Activated CD8-positive, alpha-beta memory T cell treated with anti-CD3 and anti-CD28 coated beads, Interleukin-2, amount 10 ng/mL, durations not matched to agents 7 days and 5 days (primary cell): ENCODE measurements around the gene HMMR. TPM values are rescaled to one million over a fixed set of nuclear protein-coding genes. Genes with fewer than 3 reads are reported as not detected.
"Not testable (repeated sequence)": the region's sequence is repeated elsewhere in the genome, so short reads cannot be mapped to it uniquely, and the experiment has no call there.

ENCODE experiments used
- ATAC-seq: fragments of 150-1000 bp; cut with Tn5 transposase; one replicate; pipeline ENCODE4 v1.10.0; 2021; ENCODE audit warnings: moderate library complexity
- CTCF ChIA-PET: fragments of 350-600 bp; sonication (Branson Sonifier 250); formaldehyde crosslinking; loops from one replicate; lab custom pipeline; 2021; ENCODE audit warnings: antibody characterized with exemption; lab: Charles Lee
- DNase-seq: peaks from one replicate; pipeline ENCODE4 v3.0.0-alpha.2; 2020
- H3K27ac Mint-ChIP-seq: one replicate; pipeline ENCODE4 v1.8.0; 2021; ENCODE audit warnings: mild to moderate bottlenecking, mixed read lengths
- H3K27me3 Mint-ChIP-seq: one replicate; pipeline ENCODE4 v1.8.0; 2021; ENCODE audit warnings: mixed read lengths
- H3K36me3 Mint-ChIP-seq: one replicate; pipeline ENCODE4 v1.8.0; 2021; ENCODE audit warnings: mild to moderate bottlenecking, mixed read lengths
- H3K4me1 Mint-ChIP-seq: one replicate; pipeline ENCODE4 v1.8.0; 2021; ENCODE audit warnings: mixed read lengths
- H3K4me3 Mint-ChIP-seq: one replicate; pipeline ENCODE4 v1.8.0; 2021; ENCODE audit warnings: mild to moderate bottlenecking, moderate library complexity, mixed read lengths
- H3K9me3 Mint-ChIP-seq: one replicate; pipeline ENCODE4 v1.8.0; 2022; ENCODE audit warnings: low read depth, mixed read lengths
- total RNA-seq, 2 experiments: library from RNA; stranded (reverse); gene quantifications; one replicate each; pipeline ENCODE4 v1.2.3, GENCODE V29; 2021

Gene HMMR, protein sequence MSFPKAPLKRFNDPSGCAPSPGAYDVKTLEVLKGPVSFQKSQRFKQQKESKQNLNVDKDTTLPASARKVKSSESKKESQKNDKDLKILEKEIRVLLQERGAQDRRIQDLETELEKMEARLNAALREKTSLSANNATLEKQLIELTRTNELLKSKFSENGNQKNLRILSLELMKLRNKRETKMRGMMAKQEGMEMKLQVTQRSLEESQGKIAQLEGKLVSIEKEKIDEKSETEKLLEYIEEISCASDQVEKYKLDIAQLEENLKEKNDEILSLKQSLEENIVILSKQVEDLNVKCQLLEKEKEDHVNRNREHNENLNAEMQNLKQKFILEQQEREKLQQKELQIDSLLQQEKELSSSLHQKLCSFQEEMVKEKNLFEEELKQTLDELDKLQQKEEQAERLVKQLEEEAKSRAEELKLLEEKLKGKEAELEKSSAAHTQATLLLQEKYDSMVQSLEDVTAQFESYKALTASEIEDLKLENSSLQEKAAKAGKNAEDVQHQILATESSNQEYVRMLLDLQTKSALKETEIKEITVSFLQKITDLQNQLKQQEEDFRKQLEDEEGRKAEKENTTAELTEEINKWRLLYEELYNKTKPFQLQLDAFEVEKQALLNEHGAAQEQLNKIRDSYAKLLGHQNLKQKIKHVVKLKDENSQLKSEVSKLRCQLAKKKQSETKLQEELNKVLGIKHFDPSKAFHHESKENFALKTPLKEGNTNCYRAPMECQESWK
- 10 to 100 TPM; 82.2 to 87.7 TPM for total RNA-seq

DNA sequence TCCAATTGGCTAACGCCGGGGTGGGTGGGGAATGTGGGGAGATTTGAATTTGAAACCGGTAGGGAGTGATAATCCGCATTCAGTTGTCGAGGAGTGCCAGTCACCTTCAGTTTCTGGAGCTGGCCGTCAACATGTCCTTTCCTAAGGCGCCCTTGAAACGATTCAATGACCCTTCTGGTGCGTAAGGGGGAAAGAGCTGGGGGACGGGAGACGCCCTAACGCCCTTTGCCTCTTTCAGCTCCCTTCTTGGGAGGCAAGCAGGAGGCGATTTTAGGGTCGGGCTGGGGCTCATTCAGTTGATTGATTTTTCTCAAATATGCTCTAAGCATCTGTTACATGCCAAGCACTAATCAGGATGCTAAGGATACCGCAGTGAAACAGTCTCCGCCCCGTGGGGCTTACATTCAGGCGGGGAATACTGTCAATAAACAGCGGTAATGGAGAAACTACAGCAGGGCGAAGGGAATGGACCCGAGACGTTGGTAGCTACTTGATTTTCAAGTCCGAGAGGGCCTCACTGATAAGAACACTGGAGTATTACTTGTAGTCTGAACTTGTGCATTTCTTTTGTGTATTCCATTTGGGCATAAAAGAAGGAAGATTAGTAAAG, at the start of gene HMMR:
Gene HMMR, plus strand, starts transcription at position 71 of the 610 bp plus-strand sequence. Its CDS starts 61 bp downstream, at position 132.
- Mint-ChIP-seq H3K27me3 (peaks cover 3% of the 10 kb centered on the region), H3K4me1 (peaks cover 42% of the 10 kb centered on the region), H3K36me3 (peaks cover 32% of the 10 kb centered on the region), H3K4me3 (peak within 1 kb of the TSS; percentile 98), H3K27ac (peak within 1 kb of the TSS; percentile 100), H3K9me3 (no peaks in the 10 kb centered on the region)
- ATAC-seq, result no peak
- CTCF ChIA-PET, result interaction anchor here (0.9 to 4.4 kb wide), 8 partner anchors 10 to 52 kb away, joined by 3 to 27 read pairs (median 4); partner anchors contain the start of genes CCNG1 and MAT2B
- DNase-seq, result no peak

DNA sequence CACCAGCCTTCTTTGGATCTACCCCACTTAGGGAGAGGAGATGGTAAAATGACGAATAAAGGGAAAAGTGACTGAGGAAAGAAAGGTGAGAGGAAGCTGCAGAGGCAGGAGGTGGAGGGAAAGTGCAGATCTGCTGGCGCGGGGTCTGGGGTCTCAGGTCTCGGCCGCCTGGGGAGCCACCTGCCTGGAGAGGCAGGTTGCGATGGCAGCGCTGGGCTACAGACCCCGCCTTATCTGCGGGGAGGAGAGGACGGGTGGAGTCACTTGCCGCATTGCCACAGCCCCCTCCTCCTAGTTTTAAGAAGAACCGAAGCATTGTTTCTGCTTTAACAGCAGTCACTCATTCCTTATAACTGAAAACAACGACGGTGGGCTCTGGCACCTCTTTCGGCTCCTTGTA, 44.8 kb upstream of the HMMR start:
- not testable (repeated sequence) for H3K36me3 Mint-ChIP-seq

DNA sequence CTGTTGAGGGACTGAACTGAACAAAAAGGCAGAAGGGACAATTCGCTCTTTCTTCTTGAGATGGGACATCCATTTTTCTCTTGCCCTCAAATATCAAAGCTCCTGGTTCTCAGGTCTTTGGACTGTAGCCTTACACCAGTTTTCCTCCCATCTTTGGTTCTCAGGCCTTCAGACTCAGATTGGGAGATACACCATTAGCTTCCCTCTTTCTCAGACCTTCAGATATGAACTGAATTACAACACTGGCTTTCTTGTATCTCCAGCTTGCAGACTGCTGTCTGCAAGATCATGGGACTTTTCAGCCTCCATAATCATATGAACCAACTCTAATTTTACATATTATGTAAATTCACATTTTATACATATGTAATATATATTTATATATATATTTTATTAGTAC, 35.6 kb upstream of the HMMR start:
- peaks cover 7% of the 10 kb centered on the region for H3K4me1 Mint-ChIP-seq
- H3K36me3 Mint-ChIP-seq, result no peaks in the 10 kb centered on the region
- ATAC-seq (no peak), DNase-seq (no peak)
- no peaks in the 10 kb centered on the region for H3K9me3 Mint-ChIP-seq
- CTCF ChIA-PET, result interaction anchor here (1.1 to 3.3 kb wide), 2 partner anchors 17 to 79 kb away, joined by 3 to 13 read pairs; no protein-coding TSS in a partner anchor
- H3K27ac Mint-ChIP-seq, result no peak overlapping the region
- H3K4me3 Mint-ChIP-seq, result no peak overlapping the region
- H3K27me3 Mint-ChIP-seq, result peaks cover 14% of the 10 kb centered on the region

More for the DNA sequence above, 44.8 kb upstream of the HMMR start:
- H3K4me3 Mint-ChIP-seq, DNase-seq, H3K4me1 Mint-ChIP-seq, CTCF ChIA-PET, ATAC-seq, H3K9me3 Mint-ChIP-seq, H3K27ac Mint-ChIP-seq: not testable (repeated sequence)
- H3K27me3 Mint-ChIP-seq, result peaks cover 31% of the 10 kb centered on the region

DNA sequence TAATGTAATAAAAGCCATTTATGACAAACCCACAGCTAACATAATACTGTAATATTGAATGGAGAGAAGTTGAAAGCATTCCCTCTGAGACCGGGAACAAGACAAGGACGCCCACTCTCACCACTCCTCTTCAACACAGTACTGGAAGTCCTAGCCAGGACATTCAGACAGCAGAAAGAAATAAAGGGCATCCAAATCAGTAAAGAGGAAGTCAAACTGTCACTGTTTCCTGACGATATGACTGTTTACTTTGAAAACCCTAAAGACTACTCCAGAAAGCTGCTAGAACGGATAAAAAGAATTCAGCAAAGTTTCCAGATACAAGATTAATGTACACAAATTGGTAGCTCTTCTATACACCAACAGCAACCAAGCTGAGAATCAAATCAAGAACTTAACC, 34.3 kb upstream of the HMMR start:
- CTCF ChIA-PET, H3K4me3 Mint-ChIP-seq: not testable (repeated sequence)

DNA sequence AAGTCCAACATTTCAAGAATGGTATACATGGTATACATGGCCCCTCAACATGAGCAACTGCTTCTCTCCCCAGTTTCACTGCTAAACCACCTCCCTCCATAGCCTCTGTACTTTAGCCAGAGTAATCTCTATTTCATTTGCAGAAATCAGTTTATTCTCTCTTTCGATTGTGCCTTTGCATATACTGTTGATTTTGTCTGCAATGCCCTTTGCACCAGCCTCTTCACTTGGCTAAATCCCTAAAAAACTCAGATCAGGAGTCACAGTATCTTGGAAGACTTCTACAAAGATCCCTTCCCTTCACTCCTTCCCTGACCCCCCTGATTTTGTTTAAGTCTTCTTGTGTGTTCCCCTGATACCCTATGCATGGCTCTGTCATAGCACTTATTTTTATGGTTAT, 27.9 kb upstream of the HMMR start:
- CTCF ChIA-PET, result no interaction called here
- Mint-ChIP-seq H3K9me3 (no peaks in the 10 kb centered on the region), H3K27me3 (peaks cover 20% of the 10 kb centered on the region), H3K27ac (no peak overlapping the region), H3K4me1 (peaks cover 7% of the 10 kb centered on the region), H3K36me3 (no peaks in the 10 kb centered on the region), H3K4me3 (no peak overlapping the region)
- ATAC-seq (no peak), DNase-seq (no peak)

More for the DNA sequence above, 34.3 kb upstream of the HMMR start:
- not testable (repeated sequence) for ATAC-seq, H3K4me1 Mint-ChIP-seq, H3K27ac Mint-ChIP-seq, DNase-seq, H3K36me3 Mint-ChIP-seq, H3K9me3 Mint-ChIP-seq
- H3K27me3 Mint-ChIP-seq, result peaks cover 16% of the 10 kb centered on the region

DNA sequence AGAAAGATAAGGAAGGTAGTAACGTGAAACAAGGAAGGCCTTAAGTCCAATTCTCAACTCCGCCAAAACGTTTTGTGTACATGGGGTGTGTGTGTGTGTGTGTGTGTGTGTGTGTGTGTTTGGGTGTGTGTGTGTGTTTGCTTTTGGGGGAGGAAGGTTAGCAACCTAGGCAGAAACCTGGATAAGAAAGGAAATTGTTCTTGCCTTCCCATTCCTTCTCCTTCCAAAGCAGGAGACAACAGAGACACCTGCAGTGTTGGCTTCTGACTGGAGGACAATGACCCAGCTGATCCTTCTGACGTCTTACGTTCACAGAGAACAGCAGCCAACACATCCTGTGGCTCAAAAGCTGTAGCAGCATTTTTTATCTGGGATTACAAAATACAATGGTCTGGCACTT, 27.2 kb upstream of the HMMR start:
- no peak overlapping the region for H3K27ac Mint-ChIP-seq
- peaks cover 16% of the 10 kb centered on the region for H3K27me3 Mint-ChIP-seq
- no peak overlapping the region for H3K4me3 Mint-ChIP-seq
- H3K36me3 Mint-ChIP-seq, result peaks cover 2% of the 10 kb centered on the region
- DNase-seq (no peak), ATAC-seq (no peak)
- CTCF ChIA-PET, result interaction anchor here (1.6 kb wide), 1 partner anchor 24 kb away, joined by 6 read pairs; no protein-coding TSS in a partner anchor
- H3K4me1 Mint-ChIP-seq, result peaks cover 10% of the 10 kb centered on the region
- no peaks in the 10 kb centered on the region for H3K9me3 Mint-ChIP-seq

DNA sequence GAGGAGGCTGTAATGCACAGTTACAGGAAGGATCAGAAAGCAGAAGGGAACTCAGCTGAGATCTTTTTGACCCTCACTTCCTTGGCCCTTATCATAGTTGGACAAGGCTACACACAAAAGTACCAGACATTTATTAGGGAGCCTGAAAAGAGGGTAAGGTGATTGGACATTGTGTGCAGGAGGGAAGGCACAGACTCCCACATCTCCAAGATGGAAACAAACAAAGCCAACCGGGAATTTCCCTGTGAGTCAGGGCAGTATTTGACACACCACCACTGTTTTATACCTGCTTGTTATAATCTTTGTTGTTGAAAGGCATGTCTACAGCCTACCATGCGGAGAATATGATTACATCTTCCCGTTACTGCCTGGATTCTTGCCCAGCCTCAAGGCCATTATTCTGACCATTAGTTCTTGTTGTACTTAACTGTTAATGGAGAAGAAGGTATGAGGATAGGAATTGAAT, 26.0 kb upstream of the HMMR start:
- no peaks in the 10 kb centered on the region for H3K9me3 Mint-ChIP-seq
- H3K4me3 Mint-ChIP-seq, result no peak overlapping the region
- peaks cover 11% of the 10 kb centered on the region for H3K36me3 Mint-ChIP-seq
- ATAC-seq (no peak), DNase-seq (no peak)
- peaks cover 20% of the 10 kb centered on the region for H3K4me1 Mint-ChIP-seq
- CTCF ChIA-PET, result interaction anchor here (1.6 kb wide), 1 partner anchor 25 kb away, joined by 6 read pairs; no protein-coding TSS in a partner anchor
- H3K27ac Mint-ChIP-seq, result no peak overlapping the region
- H3K27me3 Mint-ChIP-seq, result peaks cover 16% of the 10 kb centered on the region

DNA sequence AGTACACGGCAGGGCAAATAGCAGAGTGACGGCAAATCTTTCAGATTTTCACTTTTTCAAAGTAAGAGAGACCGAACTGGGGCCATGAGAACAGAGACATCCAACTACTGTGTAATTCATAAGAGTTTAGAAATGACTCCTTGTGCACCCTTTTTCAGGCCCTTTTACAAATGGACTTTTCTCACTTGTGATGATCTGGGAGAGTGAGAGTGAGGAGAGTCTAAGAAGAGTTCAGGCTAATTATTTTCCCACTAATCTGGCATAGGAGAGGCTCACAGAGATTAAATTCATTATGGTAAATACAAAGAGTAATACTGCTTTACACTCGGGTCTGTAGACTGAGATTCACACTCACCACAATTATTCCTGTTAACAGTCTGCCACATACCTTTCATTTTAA, 23.9 kb upstream of the HMMR start:
- no peak for ATAC-seq
- Mint-ChIP-seq H3K9me3 (no peaks in the 10 kb centered on the region), H3K4me3 (peak overlapping the region; percentile 92), H3K27ac (peak overlapping the region; percentile 92), H3K4me1 (peaks cover 34% of the 10 kb centered on the region), H3K27me3 (peaks cover 13% of the 10 kb centered on the region), H3K36me3 (peaks cover 27% of the 10 kb centered on the region)
- DNase-seq, result no peak
- CTCF ChIA-PET, result no interaction called here

DNA sequence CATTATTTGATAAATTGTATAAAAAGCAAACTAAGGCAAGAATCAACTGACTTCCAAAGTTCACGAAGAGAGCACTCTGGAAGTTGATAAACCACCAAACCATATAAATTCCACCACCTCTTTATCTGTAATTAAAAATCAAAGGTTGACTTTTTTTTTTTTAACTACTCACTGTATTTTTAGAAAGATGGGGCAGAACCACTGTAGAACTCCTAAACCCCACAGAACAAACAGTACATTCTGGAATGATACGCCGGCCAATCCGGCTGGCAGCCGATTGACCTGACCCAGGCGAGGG, 23.5 kb upstream of the HMMR start:
- Mint-ChIP-seq H3K4me3 (peak overlapping the region; percentile 92), H3K4me1 (peaks cover 34% of the 10 kb centered on the region), H3K36me3 (peaks cover 29% of the 10 kb centered on the region), H3K9me3 (no peaks in the 10 kb centered on the region), H3K27ac (peak overlapping the region; percentile 92), H3K27me3 (peaks cover 11% of the 10 kb centered on the region)
- no peak for DNase-seq
- no peak for ATAC-seq
- CTCF ChIA-PET, result interaction anchor here (1.1 to 1.5 kb wide), 4 partner anchors 13 to 68 kb away, joined by 3 to 19 read pairs (median 4); partner anchors contain the start of genes HMMR, MAT2B and NUDCD2

DNA sequence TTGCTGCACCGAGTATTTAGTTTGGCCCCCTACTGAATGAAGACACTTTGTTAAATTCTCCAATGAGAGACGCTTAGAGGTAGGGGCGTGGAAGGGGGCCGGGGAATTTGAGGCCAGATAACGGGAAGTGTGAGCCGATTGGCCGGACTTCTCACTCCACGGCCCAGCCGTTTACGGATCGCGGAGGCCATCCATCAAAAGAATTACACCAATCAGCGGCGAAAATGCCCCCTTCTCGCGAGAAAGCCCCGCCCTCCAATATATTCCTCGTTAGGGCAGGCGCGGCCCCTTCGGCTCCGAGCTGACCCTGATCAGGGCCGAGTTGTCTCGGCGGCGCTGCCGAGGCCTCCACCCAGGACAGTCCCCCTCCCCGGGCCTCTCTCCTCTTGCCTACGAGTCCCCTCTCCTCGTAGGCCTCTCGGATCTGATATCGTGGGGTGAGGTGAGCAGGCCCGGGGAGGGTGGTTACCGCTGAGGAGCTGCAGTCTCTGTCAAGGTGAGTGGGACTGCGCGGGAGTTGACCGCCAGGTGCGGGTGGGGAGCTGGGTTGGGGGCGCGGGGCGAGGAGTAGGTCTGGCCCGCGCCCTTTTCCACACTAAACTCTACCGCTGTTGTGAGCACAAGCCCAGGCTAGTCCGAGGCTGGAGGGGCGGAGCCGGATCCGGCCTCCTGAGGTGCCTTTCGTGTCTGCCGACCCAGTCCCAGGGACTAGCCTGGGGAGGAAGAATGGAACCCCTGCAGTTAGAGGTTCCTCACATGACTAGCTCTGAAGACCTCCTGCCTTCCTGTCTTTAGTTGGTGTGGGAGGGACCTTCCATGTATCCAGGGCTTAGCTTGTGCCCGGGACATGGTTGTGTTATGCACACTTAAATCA, 22.9 kb upstream of the HMMR start, which contains the start of gene CCNG1:
Gene CCNG1, plus strand, starts transcription at position 287 of the 874 bp plus-strand sequence. CDS start 1,662 bp downstream, outside the sequence.
- ATAC-seq, result peak; percentile 97
- Mint-ChIP-seq H3K27ac (peak within 1 kb of the TSS; percentile 92), H3K4me3 (peak within 1 kb of the TSS; percentile 92), H3K4me1 (peaks cover 37% of the 10 kb centered on the region), H3K9me3 (no peaks in the 10 kb centered on the region), H3K27me3 (peaks cover 6% of the 10 kb centered on the region), H3K36me3 (peaks cover 35% of the 10 kb centered on the region)
- DNase-seq, result peak; percentile 96
- CTCF ChIA-PET, result interaction anchor here (1.0 to 1.7 kb wide), 7 partner anchors 12 to 69 kb away, joined by 3 to 19 read pairs (median 4); partner anchors contain the start of genes HMMR, MAT2B and NUDCD2

DNA sequence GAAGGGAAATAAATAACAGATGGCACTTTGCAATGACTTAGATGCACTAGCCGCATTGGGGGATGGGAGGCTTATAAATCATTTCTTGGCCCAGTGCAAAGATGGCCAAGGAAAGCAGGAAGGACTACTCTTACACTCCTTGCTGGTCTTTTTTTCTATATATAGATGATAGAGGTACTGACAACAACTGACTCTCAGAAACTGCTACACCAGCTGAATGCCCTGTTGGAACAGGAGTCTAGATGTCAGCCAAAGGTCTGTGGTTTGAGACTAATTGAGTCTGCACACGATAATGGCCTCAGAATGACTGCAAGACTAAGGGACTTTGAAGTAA, 21.4 kb upstream of the HMMR start:
- ATAC-seq (no peak), DNase-seq (no peak)
- CTCF ChIA-PET, result interaction anchor here (0.7 to 2.0 kb wide), 5 partner anchors 16 to 66 kb away, joined by 3 to 9 read pairs (median 3); partner anchors contain the start of genes HMMR and NUDCD2

DNA sequence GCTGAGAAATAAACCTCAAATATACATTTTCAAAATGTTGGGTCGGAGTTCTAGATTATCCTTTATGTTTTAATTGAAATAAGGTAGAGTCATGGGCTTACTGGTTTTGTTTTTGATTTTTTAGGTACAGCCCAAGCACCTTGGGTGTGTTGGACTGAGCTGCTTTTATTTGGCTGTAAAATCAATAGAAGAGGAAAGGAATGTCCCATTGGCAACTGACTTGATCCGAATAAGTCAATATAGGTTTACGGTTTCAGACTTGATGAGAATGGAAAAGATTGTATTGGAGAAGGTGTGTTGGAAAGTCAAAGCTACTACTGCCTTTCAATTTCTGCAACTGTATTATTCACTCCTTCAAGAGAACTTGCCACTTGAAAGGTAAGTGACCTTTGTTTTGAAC, 19.5 kb upstream of the HMMR start:
- no peaks in the 10 kb centered on the region for H3K9me3 Mint-ChIP-seq
- H3K4me3 Mint-ChIP-seq, result no peak overlapping the region
- peaks cover 40% of the 10 kb centered on the region for H3K4me1 Mint-ChIP-seq
- H3K27me3 Mint-ChIP-seq, result no peaks in the 10 kb centered on the region
- peak overlapping the region; percentile 39 for H3K27ac Mint-ChIP-seq
- CTCF ChIA-PET, result interaction anchor here (1.1 to 2.0 kb wide), 4 partner anchors 10 to 48 kb away, joined by 3 to 9 read pairs (median 4); partner anchors contain the start of genes HMMR and NUDCD2
- DNase-seq, result no peak
- no peak for ATAC-seq
- peaks cover 49% of the 10 kb centered on the region for H3K36me3 Mint-ChIP-seq

More for the DNA sequence above, 21.4 kb upstream of the HMMR start:
- H3K36me3 Mint-ChIP-seq, result peaks cover 43% of the 10 kb centered on the region
- peak overlapping the region; percentile 52 for H3K27ac Mint-ChIP-seq
- H3K9me3 Mint-ChIP-seq, result no peaks in the 10 kb centered on the region
- H3K27me3 Mint-ChIP-seq, result no peaks in the 10 kb centered on the region
- H3K4me1 Mint-ChIP-seq, result peaks cover 37% of the 10 kb centered on the region
- peak overlapping the region; percentile 92 for H3K4me3 Mint-ChIP-seq
